ENCODE measurements around the gene TNRC6C. TPM values are rescaled to one million over a fixed set of nuclear protein-coding genes. Genes with fewer than 3 reads are reported as not detected.
A peak's percentile ranks its signal among the peaks of the same experiment; 100 is the strongest.

TNRC6C gene
- total RNA-seq, 1 donor from 2014 or later, result 22.4 TPM

- peak overlapping the region; percentile 72 for H3K27ac ChIP-seq
- H3K27me3 ChIP-seq (ENCODE audit: low read depth), result no peaks in the 10 kb centered on the region
- H3K9me3 ChIP-seq, result no peaks in the 10 kb centered on the region
- TF ChIP-seq CTCF (IDR thresholded peaks at IDR 0.05), result no peak
- no peaks in the 10 kb centered on the region for H3K36me3 ChIP-seq
- H3K4me1 ChIP-seq, result peaks cover 64% of the 10 kb centered on the region
- DNase-seq, result no peak
- no peak overlapping the region for H3K4me3 ChIP-seq
- intact Hi-C loops (cut with DNase I), result no loop called here
- no peak for ATAC-seq
Measured at GRCh38 chr17:78143214-78144146, 185.0 kb downstream of the TNRC6C start.

- Histone ChIP-seq H3K4me1 (peaks cover 64% of the 10 kb centered on the region), H3K36me3 (no peaks in the 10 kb centered on the region), H3K4me3 (peak overlapping the region; percentile 15), H3K9me3 (no peaks in the 10 kb centered on the region), H3K27me3 (ENCODE audit: low read depth) (no peaks in the 10 kb centered on the region), H3K27ac (peak overlapping the region; percentile 72)
- DNase-seq, result peak; percentile 89
- intact Hi-C loops (cut with DNase I), result no loop called here
- TF ChIP-seq CTCF (IDR thresholded peaks at IDR 0.05), result no peak
- ATAC-seq, result peak; percentile 33 to 45
Measured at GRCh38 chr17:78144147-78144719, 185.7 kb downstream of the TNRC6C start.

- no peaks in the 10 kb centered on the region for H3K27me3 ChIP-seq (ENCODE audit: low read depth)
- DNase-seq (peak; percentile 92), ATAC-seq (peak; percentile 69 to 70)
- peaks cover 60% of the 10 kb centered on the region for H3K4me1 ChIP-seq
- TF ChIP-seq CTCF (IDR thresholded peaks at IDR 0.05), result no peak
- no peaks in the 10 kb centered on the region for H3K36me3 ChIP-seq
- H3K9me3 ChIP-seq, result no peaks in the 10 kb centered on the region
- peak overlapping the region; percentile 15 for H3K4me3 ChIP-seq
- H3K27ac ChIP-seq, result peak overlapping the region; percentile 72
- intact Hi-C loops (cut with DNase I), result no loop called here
Measured at GRCh38 chr17:78144736-78145641, 186.5 kb downstream of the TNRC6C start.

- peak overlapping the region; percentile 11 for H3K27ac ChIP-seq
- peaks cover 59% of the 10 kb centered on the region for H3K4me1 ChIP-seq
Measured at GRCh38 chr17:78146471-78146869, 188.0 kb downstream of the TNRC6C start.

More at GRCh38 chr17:78146471-78146869, 188.0 kb downstream of the TNRC6C start:
- Histone ChIP-seq H3K27me3 (ENCODE audit: low read depth) (no peaks in the 10 kb centered on the region), H3K36me3 (no peaks in the 10 kb centered on the region), H3K9me3 (no peaks in the 10 kb centered on the region), H3K4me3 (no peak overlapping the region)
- no peak for ATAC-seq
- DNase-seq, result no peak
- intact Hi-C loops (cut with DNase I), result no loop called here
- TF ChIP-seq CTCF (IDR thresholded peaks at IDR 0.05), result no peak
